ENCODE results near the gene KREMEN2.

The KREMEN2 gene

GRCh38 chr16:2966808-2967191 is 2.7 kb downstream of the KREMEN2 start:
- DNase-seq = no peak

- DNase-seq = no peak
These were observed 3.1 kb downstream of the KREMEN2 start for GRCh38 chr16:2967211-2967631.

- no peak for DNase-seq
These were observed 3.7 kb downstream of the KREMEN2 start for GRCh38 chr16:2967721-2968161.

GRCh38 chr16:2968368-2968737 is 4.3 kb downstream of the KREMEN2 start:
- no peak for DNase-seq

- DNase-seq = peak; percentile 87
These were observed 4.9 kb downstream of the KREMEN2 start, which contains the start of gene PAQR4 for GRCh38 chr16:2968738-2969544. Gene PAQR4 (plus strand): TSS chr16:2969348. CDS start chr16:2969675, 327 bp downstream.

- no peak for DNase-seq
These were observed 5.8 kb downstream of the KREMEN2 start for GRCh38 chr16:2969545-2970521.

GRCh38 chr16:2970563-2970962 is 6.5 kb downstream of the KREMEN2 start:
- DNase-seq = no peak

- DNase-seq = no peak
These were observed 7.3 kb downstream of the KREMEN2 start for GRCh38 chr16:2971134-2971984.

- no peak for DNase-seq
These were observed 8.1 kb downstream of the KREMEN2 start for GRCh38 chr16:2971985-2972784.

- no peak for DNase-seq
These were observed 9.0 kb downstream of the KREMEN2 start for GRCh38 chr16:2973093-2973492.

GRCh38 chr16:2973605-2974318 is 9.7 kb downstream of the KREMEN2 start:
- no peak for DNase-seq

- no peak for DNase-seq
These were observed 10.4 kb downstream of the KREMEN2 start for GRCh38 chr16:2974319-2975056.

- no peak for DNase-seq
These were observed 11.2 kb downstream of the KREMEN2 start for GRCh38 chr16:2975161-2975795.

GRCh38 chr16:2976201-2976600 is 12.1 kb downstream of the KREMEN2 start:
- peak; percentile 27 for DNase-seq

GRCh38 chr16:2976673-2977072 is 12.6 kb downstream of the KREMEN2 start:
- no peak for DNase-seq

GRCh38 chr16:2977440-2977839 is 13.4 kb downstream of the KREMEN2 start:
- DNase-seq = peak; percentile 96

- DNase-seq = no peak
These were observed 15.7 kb downstream of the KREMEN2 start for GRCh38 chr16:2979669-2980226.

GRCh38 chr16:2980227-2981176 is 16.4 kb downstream of the KREMEN2 start, which contains the start of gene PKMYT1:
Gene PKMYT1 (minus strand): TSS chr16:2980446. CDS start chr16:2979657, 789 bp downstream.
- peak; percentile 86 for DNase-seq

Data from NCI-H1092 (cell line).